ENCODE measurements around the gene C4orf50.
"Not testable (repeated sequence)": the region's sequence is repeated elsewhere in the genome, so short reads cannot be mapped to it uniquely, and the experiment has no call there.

C4orf50 gene

GRCh38 chr4:5858020-5858769 lies 160.0 kb downstream of the C4orf50 start:
- no peak for DNase-seq (ENCODE audit: low read depth)

- no peak for DNase-seq (ENCODE audit: low read depth)
These were observed 161.0 kb downstream of the C4orf50 start for GRCh38 chr4:5857199-5857598.

GRCh38 chr4:5856362-5856761 lies 161.9 kb downstream of the C4orf50 start:
- not testable (repeated sequence) for DNase-seq (ENCODE audit: low read depth)

GRCh38 chr4:5854929-5855328 lies 163.3 kb downstream of the C4orf50 start:
- no peak for DNase-seq (ENCODE audit: low read depth)

DNA sequence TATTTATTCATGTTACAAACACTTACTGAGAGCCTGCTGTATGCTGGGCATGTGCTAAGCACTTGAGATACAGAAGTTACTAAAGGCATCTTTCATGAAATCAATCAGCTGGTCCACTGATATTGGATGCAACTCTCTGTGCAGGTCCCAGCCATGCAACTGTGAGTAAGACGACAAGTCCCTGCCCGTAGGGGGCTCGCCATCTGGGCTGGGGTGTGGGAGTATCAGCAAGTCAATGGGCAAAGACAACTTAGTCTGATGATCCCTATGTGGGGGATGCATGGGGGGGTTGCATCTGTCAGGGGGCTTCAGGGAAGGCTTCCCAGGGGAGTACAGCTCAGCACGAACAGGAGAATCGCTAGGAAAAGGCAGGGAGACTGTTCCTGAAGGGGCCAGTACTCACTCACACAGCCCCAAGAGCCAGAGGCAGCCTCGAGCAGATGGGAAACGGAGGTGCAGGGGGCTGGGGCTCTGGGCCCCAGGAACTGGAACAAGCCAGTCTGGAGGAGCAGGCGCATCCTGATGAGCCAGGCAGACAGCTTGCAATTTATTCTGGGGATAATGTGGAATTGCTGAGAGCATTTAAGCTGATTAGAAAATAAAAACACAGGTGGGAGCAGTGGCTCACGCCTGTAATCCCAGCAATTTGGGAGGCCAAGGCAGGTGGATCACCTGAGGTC lies 165.6 kb downstream of the C4orf50 start:
- DNase-seq (ENCODE audit: low read depth) = no peak

- DNase-seq (ENCODE audit: low read depth) = no peak
These were observed 166.5 kb downstream of the C4orf50 start for GRCh38 chr4:5851637-5852301.
